Measurements from ENCODE around the gene C16orf95.

DNA sequence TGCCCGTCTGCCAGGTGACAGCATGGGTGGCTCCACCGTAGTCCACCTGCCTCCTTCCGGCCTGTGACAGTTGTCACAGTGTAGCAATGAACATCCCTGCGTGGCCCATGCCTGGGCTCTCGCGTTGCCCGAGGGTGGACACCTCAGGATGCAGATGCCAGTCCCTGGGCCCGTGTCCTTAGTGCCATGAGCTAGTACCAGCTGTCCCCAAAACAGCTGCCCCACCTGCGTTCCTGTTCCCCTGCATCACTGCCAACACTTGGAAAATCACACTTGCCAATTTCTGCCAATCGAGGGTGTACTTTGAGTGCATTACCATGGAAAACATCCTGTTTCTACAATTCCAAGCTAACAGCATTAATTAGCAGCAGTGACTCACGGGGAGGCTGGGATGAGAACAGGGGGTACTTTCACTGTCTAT is 9.0 kb upstream of the C16orf95 start:
- no peak for TF ChIP-seq FOXK2 (IDR thresholded peaks at IDR 0.05)
- TF ChIP-seq ZNF384 (IDR thresholded peaks at IDR 0.05): no peak
- no peak for TF ChIP-seq SUZ12 (IDR thresholded peaks at IDR 0.05)
- TF ChIP-seq BHLHE40 (IDR thresholded peaks at IDR 0.05; ENCODE audit: borderline replicate concordance): no peak
- no peak for TF ChIP-seq ELF4 (IDR thresholded peaks at IDR 0.05)
- TF ChIP-seq SP1 (IDR thresholded peaks at IDR 0.05): no peak
- no peak for TF ChIP-seq ARNT (IDR thresholded peaks at IDR 0.05)

Measured in HEK293T (cell line).